ENCODE measurements around the gene NOX5.
"Not testable (repeated sequence)": the region's sequence is repeated elsewhere in the genome, so short reads cannot be mapped to it uniquely, and the experiment has no call there.

NOX5 gene

DNA sequence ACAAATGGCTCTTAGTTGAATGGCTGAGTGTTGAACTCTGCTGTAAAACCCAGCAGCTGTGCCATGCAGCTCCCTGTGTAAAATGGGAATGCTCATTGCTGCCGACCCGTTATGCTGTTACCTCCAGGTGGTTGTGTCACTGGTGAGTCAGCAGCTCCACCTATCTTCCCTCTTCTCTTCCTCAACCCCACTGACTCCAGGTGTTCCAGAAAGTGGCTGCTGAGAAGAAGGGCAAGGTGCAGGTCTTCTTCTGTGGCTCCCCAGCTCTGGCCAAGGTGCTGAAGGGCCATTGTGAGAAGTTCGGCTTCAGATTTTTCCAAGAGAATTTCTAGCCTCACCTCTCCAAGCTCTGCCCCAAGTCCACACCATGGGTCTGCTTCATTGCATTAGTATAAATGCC, 41.9 kb downstream of the NOX5 start:
- H3K4me3 ChIP-seq (ENCODE audit: low read depth, low read length): no peak overlapping the region
- H3K27ac ChIP-seq (ENCODE audit: low read depth, low read length): no peak overlapping the region
- H3K4me1 ChIP-seq (ENCODE audit: control insufficient read depth, insufficient read depth, low read length): peaks cover 12% of the 10 kb centered on the region

DNA sequence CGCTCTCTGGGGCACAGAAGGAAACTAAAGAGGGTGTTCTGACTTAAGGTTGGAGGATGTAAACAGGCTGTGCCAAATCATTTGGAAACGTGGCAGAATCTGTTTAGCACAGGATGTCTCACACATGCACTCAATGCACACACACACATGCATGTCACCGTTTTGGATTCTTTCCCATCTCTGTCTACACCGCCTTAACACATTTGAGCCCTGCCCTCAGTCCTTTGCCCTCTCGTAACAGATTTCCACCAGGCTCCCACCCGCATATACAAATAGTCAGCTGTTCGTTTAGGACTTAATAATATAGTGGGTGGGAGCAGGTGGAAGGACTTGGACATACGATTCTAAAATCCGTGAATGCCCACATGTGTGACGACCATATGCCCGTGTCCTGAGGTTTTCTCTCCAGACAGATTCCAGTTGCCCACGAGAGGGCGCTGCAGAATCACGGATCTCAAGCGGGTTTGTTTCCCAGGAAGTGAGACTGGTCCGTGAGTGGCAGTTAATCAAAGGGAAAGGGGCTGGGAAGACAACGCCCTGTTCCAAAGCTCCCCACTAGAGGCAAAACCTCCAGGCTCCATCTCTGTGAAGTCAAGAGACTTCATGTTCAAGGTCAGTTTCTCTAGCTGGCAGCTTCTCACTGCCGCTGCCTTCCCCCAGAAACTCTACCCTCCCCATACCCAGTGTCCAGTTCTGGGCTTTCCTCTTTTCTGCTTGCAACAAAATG, 44.5 kb downstream of the NOX5 start:
- H3K27ac ChIP-seq (ENCODE audit: low read depth, low read length): no peak overlapping the region
- H3K27me3 ChIP-seq (ENCODE audit: control insufficient read depth, insufficient read depth, low read length): no peaks in the 10 kb centered on the region
- no peak overlapping the region for H3K9ac ChIP-seq (ENCODE audit: low read depth, low read length)
- H3K4me1 ChIP-seq (ENCODE audit: control insufficient read depth, insufficient read depth, low read length): peaks cover 8% of the 10 kb centered on the region; the same call in 1 of the 2 replicates
- H3K36me3 ChIP-seq (ENCODE audit: control insufficient read depth, insufficient read depth, low read length): no peaks in the 10 kb centered on the region
- H3K9me3 ChIP-seq (ENCODE audit: control insufficient read depth, insufficient read depth, low read length): no peaks in the 10 kb centered on the region
- H3K4me3 ChIP-seq (ENCODE audit: low read depth, low read length): no peak overlapping the region

More for the DNA sequence above, 41.9 kb downstream of the NOX5 start:
- H3K36me3 ChIP-seq (ENCODE audit: control insufficient read depth, insufficient read depth, low read length): no peaks in the 10 kb centered on the region
- H3K9me3 ChIP-seq (ENCODE audit: control insufficient read depth, insufficient read depth, low read length): no peaks in the 10 kb centered on the region
- H3K27me3 ChIP-seq (ENCODE audit: control insufficient read depth, insufficient read depth, low read length): no peaks in the 10 kb centered on the region
- no peak overlapping the region for H3K9ac ChIP-seq (ENCODE audit: low read depth, low read length)

DNA sequence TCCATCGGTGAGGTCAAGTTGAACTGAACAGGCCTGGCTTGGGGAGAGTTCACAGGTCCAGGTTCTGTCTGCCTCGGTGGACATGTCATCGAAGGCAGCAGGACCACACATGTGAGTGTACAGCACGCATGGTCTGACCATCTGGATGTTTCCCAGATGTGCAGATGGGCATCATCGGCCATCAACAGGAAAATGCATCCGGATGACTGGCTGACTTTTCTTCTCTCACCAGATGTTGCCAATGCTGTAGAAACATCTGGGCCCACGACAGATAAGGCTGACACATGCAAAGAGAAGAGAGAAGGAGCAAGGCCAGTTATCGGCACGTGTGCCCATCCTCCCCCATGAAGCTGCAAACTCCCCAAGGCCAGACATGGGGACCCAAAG, 45.1 kb downstream of the NOX5 start:
- no peak overlapping the region for H3K27ac ChIP-seq (ENCODE audit: low read depth, low read length)
- H3K27me3 ChIP-seq (ENCODE audit: control insufficient read depth, insufficient read depth, low read length): no peaks in the 10 kb centered on the region
- H3K4me3 ChIP-seq (ENCODE audit: low read depth, low read length): no peak overlapping the region
- no peaks in the 10 kb centered on the region for H3K9me3 ChIP-seq (ENCODE audit: control insufficient read depth, insufficient read depth, low read length)
- peaks cover 8% of the 10 kb centered on the region; the same call in 1 of the 2 replicates for H3K4me1 ChIP-seq (ENCODE audit: control insufficient read depth, insufficient read depth, low read length)
- no peak overlapping the region for H3K9ac ChIP-seq (ENCODE audit: low read depth, low read length)
- H3K36me3 ChIP-seq (ENCODE audit: control insufficient read depth, insufficient read depth, low read length): no peaks in the 10 kb centered on the region

DNA sequence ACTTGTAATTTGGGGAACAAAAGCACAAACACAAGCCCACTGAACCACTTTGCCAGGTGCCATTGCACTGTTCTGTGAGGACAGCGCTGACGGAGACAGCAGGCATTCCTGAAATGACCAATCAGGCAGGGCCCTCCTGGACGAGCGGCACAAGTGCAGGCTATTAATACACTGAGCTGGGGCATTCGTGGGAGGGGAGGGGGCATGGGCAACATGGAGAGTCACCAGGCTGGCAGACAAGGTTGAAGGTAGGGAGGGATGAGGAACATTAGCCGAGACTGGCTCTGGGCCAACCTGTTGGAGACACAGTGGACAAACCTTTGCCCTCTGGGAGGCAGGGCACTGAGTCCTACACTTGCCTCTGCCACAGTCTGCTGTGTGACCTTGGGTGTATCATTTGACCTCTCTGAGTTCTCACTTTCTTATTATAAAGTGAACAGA, 45.6 kb downstream of the NOX5 start:
- Histone ChIP-seq H3K27ac (ENCODE audit: low read depth, low read length) (no peak overlapping the region), H3K27me3 (ENCODE audit: control insufficient read depth, insufficient read depth, low read length) (no peaks in the 10 kb centered on the region), H3K36me3 (ENCODE audit: control insufficient read depth, insufficient read depth, low read length) (no peaks in the 10 kb centered on the region), H3K4me3 (ENCODE audit: low read depth, low read length) (no peak overlapping the region), H3K9ac (ENCODE audit: low read depth, low read length) (no peak overlapping the region), H3K9me3 (ENCODE audit: control insufficient read depth, insufficient read depth, low read length) (no peaks in the 10 kb centered on the region), H3K4me1 (ENCODE audit: control insufficient read depth, insufficient read depth, low read length) (peaks cover 8% of the 10 kb centered on the region; the same call in 1 of the 2 replicates)

DNA sequence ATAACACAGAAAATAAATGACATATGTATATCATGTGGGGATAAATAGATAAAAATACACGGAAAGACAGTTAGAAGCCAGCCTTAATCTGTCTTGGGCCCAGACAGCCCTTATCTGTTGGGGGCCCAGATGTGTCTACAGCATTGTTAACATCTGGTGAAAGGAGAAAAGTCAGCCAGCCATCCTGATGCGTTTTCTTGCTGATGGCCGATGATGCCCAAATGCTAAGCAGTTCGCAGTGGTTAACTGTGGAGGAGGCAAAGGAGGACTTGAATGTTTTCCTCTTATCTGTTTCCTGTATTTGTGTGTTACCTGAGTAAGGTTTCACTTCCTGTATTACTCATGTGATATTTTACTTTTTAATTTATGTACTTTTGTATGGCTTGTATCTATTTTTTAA, 46.2 kb downstream of the NOX5 start:
- H3K9ac ChIP-seq (ENCODE audit: low read depth, low read length): no peak overlapping the region
- no peaks in the 10 kb centered on the region for H3K36me3 ChIP-seq (ENCODE audit: control insufficient read depth, insufficient read depth, low read length)
- H3K4me3 ChIP-seq (ENCODE audit: low read depth, low read length): no peak overlapping the region

DNA sequence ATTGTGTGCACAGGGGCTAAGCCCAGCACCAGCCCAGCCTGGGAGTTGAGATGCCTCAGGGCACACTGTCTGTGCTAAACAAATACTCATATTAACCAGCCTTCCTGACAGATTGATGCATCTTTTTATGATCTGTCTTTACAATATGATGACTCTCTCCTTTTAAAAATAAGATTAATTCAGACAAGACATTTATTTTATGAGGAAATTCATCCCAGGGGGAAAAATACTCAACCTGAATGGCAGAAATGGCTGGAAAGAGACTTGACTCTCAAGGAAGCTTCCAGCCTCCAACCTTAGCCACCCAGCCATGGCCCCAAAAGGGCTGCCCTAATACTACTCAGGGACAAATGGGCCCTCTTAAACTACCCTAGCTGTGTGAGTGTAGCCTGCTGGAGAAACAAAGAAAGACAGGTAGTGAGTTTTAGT, 46.9 kb downstream of the NOX5 start:
- Histone ChIP-seq H3K4me1 (ENCODE audit: control insufficient read depth, insufficient read depth, low read length) (peaks cover 8% of the 10 kb centered on the region; the same call in 1 of the 2 replicates), H3K9me3 (ENCODE audit: control insufficient read depth, insufficient read depth, low read length) (no peaks in the 10 kb centered on the region), H3K36me3 (ENCODE audit: control insufficient read depth, insufficient read depth, low read length) (no peaks in the 10 kb centered on the region), H3K9ac (ENCODE audit: low read depth, low read length) (no peak overlapping the region), H3K27ac (ENCODE audit: low read depth, low read length) (no peak overlapping the region), H3K27me3 (ENCODE audit: control insufficient read depth, insufficient read depth, low read length) (no peaks in the 10 kb centered on the region), H3K4me3 (ENCODE audit: low read depth, low read length) (no peak overlapping the region)

More for the DNA sequence above, 46.2 kb downstream of the NOX5 start:
- no peaks in the 10 kb centered on the region for H3K27me3 ChIP-seq (ENCODE audit: control insufficient read depth, insufficient read depth, low read length)
- H3K4me1 ChIP-seq (ENCODE audit: control insufficient read depth, insufficient read depth, low read length): peaks cover 8% of the 10 kb centered on the region; the same call in 1 of the 2 replicates
- H3K9me3 ChIP-seq (ENCODE audit: control insufficient read depth, insufficient read depth, low read length): no peaks in the 10 kb centered on the region
- no peak overlapping the region for H3K27ac ChIP-seq (ENCODE audit: low read depth, low read length)

DNA sequence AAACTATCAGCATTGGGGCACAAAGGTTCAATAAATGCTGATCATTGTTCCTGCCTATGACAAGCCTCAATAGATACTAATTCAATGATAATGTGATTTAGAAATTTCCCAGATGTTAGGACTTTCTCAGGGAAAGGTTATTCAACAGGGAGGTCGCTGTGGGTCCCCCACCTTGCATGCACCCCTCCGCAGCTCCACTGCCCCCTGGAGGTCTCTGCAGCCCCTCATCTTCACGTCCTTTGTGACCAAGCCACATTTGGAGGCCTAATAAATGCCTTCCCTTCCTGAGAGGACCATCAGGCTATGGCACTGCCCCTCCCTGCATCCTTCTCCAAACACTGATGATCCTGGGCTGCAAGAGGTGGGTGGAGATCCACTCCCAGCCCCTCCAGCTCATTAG, 50.2 kb downstream of the NOX5 start:
- no peaks in the 10 kb centered on the region for H3K36me3 ChIP-seq (ENCODE audit: control insufficient read depth, insufficient read depth, low read length)
- H3K4me1 ChIP-seq (ENCODE audit: control insufficient read depth, insufficient read depth, low read length): 0 out of 2 replicates have a peak, but pooled peaks cover 3% of the 10 kb centered on the region
- H3K9ac ChIP-seq (ENCODE audit: low read depth, low read length): no peak overlapping the region
- no peaks in the 10 kb centered on the region for H3K27me3 ChIP-seq (ENCODE audit: control insufficient read depth, insufficient read depth, low read length)
- no peak overlapping the region for H3K4me3 ChIP-seq (ENCODE audit: low read depth, low read length)
- no peak overlapping the region for H3K27ac ChIP-seq (ENCODE audit: low read depth, low read length)
- no peaks in the 10 kb centered on the region for H3K9me3 ChIP-seq (ENCODE audit: control insufficient read depth, insufficient read depth, low read length)

DNA sequence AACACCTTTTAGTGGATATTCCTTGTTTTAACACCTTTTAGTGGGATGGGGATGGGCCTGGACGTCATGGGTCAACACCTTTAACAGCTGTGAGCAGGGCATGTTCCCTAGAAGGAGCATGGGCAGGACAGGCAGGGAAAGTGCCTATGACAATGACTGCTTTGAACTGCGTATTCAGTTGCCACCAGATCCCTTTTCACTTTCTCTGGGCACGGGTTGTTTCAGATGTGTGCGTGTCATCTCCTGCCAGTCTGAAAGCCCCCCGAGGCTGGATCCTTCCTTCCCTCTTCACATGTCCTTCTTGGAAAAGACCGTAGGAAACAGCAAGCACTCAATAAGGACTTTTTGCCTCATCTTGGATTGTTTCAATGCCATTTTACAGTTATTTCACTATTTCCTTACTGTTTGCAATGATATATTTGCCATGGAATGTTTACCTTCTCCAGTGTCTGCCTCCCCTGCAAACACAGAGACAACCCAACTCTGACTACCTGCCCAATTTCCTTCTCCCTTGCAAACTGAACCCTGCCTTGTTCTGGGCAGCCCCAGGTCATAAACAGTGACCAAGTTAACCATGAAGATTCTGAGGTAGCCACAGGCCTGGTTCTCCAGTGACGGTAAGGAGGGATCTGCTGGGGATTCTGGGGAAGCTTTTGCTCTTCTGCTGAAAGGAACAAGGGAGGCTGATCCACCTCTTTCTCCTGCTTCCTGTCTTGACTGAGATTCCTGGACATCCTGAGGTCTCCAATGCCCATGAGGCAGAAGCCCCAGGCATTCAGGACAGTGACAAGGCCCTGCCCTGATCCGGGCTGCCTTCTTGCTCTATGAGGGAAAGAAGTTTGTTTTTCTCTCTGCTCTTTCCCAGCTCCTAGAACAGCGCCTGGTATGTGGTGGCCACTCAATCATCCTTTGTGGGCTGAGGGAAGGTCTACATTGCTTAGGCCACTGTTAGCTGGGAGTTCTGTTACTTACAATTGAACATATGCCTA, 51.8 kb downstream of the NOX5 start:
- no peaks in the 10 kb centered on the region for H3K27me3 ChIP-seq (ENCODE audit: control insufficient read depth, insufficient read depth, low read length)
- no peaks in the 10 kb centered on the region for H3K4me1 ChIP-seq (ENCODE audit: control insufficient read depth, insufficient read depth, low read length)
- H3K27ac ChIP-seq (ENCODE audit: low read depth, low read length): no peak overlapping the region
- no peak overlapping the region for H3K9ac ChIP-seq (ENCODE audit: low read depth, low read length)
- no peak overlapping the region for H3K4me3 ChIP-seq (ENCODE audit: low read depth, low read length)
- no peaks in the 10 kb centered on the region for H3K36me3 ChIP-seq (ENCODE audit: control insufficient read depth, insufficient read depth, low read length)
- H3K9me3 ChIP-seq (ENCODE audit: control insufficient read depth, insufficient read depth, low read length): no peaks in the 10 kb centered on the region

DNA sequence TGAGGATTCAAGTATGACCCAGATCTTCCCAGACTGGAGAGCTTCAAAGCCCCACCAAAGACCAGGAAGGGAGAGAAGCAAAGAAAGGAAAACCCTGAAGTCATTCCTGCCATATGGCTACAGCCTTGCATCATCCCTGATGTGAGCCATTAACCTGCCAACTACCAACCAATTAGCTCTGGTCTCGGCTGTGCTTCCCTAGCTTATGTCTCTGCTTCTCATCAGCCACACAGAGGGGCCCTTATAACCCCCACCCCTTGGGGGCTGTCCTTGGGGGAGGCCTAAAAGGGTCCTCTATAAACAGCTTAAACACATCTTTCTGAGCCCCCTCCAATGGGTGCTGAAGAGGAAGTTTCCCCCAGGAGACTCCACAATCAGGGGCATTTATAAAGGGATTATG, 52.8 kb downstream of the NOX5 start:
- Histone ChIP-seq H3K9ac (ENCODE audit: low read depth, low read length) (no peak overlapping the region), H3K27ac (ENCODE audit: low read depth, low read length) (no peak overlapping the region), H3K9me3 (ENCODE audit: control insufficient read depth, insufficient read depth, low read length) (no peaks in the 10 kb centered on the region), H3K4me1 (ENCODE audit: control insufficient read depth, insufficient read depth, low read length) (no peaks in the 10 kb centered on the region), H3K27me3 (ENCODE audit: control insufficient read depth, insufficient read depth, low read length) (peaks cover 9% of the 10 kb centered on the region; the same call in 1 of the 2 replicates), H3K36me3 (ENCODE audit: control insufficient read depth, insufficient read depth, low read length) (no peaks in the 10 kb centered on the region), H3K4me3 (ENCODE audit: low read depth, low read length) (no peak overlapping the region)

DNA sequence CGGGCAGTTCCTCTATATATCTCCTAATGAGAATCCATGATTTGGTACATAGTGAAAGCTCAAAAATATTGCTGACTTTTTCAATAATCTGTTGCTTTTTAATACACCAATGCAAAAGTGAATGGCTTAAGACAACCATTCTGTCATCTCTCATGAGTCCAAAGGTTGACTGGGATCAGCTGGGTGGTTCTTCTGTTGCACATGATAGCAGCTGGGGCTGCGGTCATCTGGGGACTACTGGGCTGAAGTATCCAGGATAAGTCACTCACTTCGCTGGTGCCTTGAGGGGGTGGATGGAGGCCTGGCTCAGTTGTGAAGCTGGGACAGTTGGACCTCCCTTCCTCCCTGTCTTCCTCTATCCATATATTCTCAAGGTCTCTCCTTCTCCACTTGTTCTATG, 53.7 kb downstream of the NOX5 start:
- Histone ChIP-seq H3K27me3 (ENCODE audit: control insufficient read depth, insufficient read depth, low read length) (peaks cover 13% of the 10 kb centered on the region; the same call in 1 of the 2 replicates), H3K9ac (ENCODE audit: low read depth, low read length) (no peak overlapping the region), H3K27ac (ENCODE audit: low read depth, low read length) (no peak overlapping the region), H3K9me3 (ENCODE audit: control insufficient read depth, insufficient read depth, low read length) (no peaks in the 10 kb centered on the region), H3K4me3 (ENCODE audit: low read depth, low read length) (no peak overlapping the region), H3K4me1 (ENCODE audit: control insufficient read depth, insufficient read depth, low read length) (no peaks in the 10 kb centered on the region; the same call in 1 of the 2 replicates), H3K36me3 (ENCODE audit: control insufficient read depth, insufficient read depth, low read length) (no peaks in the 10 kb centered on the region)

DNA sequence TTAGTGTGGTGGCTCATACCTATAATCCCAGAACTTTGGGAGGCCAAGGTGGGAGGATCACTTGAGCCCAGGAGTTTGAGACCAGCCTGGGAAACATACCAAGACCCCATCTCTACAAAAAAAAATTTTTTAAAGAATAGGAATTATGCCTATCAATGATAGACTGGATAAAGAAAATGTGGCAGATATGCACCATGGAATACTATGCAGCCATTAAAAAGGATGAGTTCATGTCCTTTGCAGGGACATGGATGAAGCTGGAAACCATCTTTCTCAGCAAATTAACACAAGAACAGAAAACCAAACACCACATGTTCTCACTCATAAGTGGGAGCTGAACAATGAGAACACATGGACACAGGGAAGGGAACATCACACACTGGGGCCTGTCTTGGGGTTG, 54.8 kb downstream of the NOX5 start:
- not testable (repeated sequence) for H3K27ac ChIP-seq (ENCODE audit: low read depth, low read length); H3K4me3 ChIP-seq (ENCODE audit: low read depth, low read length); H3K9me3 ChIP-seq (ENCODE audit: control insufficient read depth, insufficient read depth, low read length); H3K9ac ChIP-seq (ENCODE audit: low read depth, low read length); H3K36me3 ChIP-seq (ENCODE audit: control insufficient read depth, insufficient read depth, low read length); H3K4me1 ChIP-seq (ENCODE audit: control insufficient read depth, insufficient read depth, low read length)
- peaks cover 17% of the 10 kb centered on the region; the same call in 1 of the 2 replicates for H3K27me3 ChIP-seq (ENCODE audit: control insufficient read depth, insufficient read depth, low read length)
